Astrocyte of the cerebellum (primary cell): ENCODE data around the gene MEG3.

ENCODE experiments used
- DNase-seq: peaks from one replicate; pipeline ENCODE4 v3.0.0-alpha.2; 2011; ENCODE audit warnings: low read depth
- H3K4me3 ChIP-seq: 2 replicates; pipeline ENCODE4 v1.5.1; 2011; ENCODE audit warnings: mild to moderate bottlenecking, low read depth, low read length, moderate library complexity
- in situ Hi-C: cut with HindIII; loops from 2 replicates; pipeline ENCODE4 v1.10.0; 2017; ENCODE audit warnings: low sequenced_read_pairs
- TF ChIP-seq, protein P1 (sequence below): IDR thresholded peaks from 2 replicates; pipeline ENCODE4 v1.5.1; 2012; ENCODE audit warnings: low read length, low read depth, moderate library complexity, mild to moderate bottlenecking; ENCODE audit errors: missing control alignments

MEG3 gene

GRCh38 chr14:100880271-100881101 lies 54.6 kb downstream of the MEG3 start:
- no peak overlapping the region for H3K4me3 ChIP-seq
- TF ChIP-seq, protein P1, sequence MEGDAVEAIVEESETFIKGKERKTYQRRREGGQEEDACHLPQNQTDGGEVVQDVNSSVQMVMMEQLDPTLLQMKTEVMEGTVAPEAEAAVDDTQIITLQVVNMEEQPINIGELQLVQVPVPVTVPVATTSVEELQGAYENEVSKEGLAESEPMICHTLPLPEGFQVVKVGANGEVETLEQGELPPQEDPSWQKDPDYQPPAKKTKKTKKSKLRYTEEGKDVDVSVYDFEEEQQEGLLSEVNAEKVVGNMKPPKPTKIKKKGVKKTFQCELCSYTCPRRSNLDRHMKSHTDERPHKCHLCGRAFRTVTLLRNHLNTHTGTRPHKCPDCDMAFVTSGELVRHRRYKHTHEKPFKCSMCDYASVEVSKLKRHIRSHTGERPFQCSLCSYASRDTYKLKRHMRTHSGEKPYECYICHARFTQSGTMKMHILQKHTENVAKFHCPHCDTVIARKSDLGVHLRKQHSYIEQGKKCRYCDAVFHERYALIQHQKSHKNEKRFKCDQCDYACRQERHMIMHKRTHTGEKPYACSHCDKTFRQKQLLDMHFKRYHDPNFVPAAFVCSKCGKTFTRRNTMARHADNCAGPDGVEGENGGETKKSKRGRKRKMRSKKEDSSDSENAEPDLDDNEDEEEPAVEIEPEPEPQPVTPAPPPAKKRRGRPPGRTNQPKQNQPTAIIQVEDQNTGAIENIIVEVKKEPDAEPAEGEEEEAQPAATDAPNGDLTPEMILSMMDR = no peak
- DNase-seq = no peak
- in situ Hi-C loops = no loop called here

DNA sequence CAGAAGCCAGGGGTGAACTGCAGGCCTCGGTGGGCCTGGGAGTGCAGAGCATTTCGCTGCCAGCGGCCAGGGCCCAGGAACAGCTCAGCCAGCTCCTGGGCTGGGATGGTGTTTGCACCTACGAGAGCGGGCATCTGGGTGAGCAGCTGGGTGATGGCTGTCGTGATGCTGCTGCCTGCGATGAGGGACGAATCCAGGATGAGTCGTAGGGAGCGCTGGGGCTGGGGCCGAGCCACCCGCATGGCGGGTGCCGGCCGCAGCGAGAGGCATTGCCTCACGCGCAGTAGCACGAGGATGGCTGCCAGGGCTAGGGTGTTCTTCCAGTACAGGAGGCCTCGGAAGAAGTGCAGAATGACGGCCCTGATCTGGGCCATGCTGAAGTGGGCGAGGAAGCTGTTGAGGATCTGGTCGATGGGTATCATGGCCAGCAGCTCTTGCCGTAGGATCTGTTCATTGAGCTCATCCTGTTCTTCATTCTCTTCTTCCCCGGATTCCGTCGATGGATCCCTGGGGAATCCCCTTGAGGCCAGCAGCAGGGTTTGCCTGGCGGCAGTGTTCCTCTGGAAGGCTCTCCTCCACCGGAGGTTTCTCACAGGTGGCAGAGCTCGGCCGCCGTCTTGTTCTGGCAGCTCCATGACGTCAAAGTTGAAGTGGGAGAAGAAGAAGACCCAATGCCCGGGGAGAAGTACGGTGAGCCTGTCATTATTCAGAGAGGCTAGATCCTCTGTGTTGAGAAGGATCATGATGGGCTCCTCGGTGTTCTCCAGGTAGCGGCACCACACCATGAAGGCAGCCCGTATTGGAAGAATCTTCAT lies 55.5 kb downstream of the MEG3 start:
- H3K4me3 ChIP-seq = no peak overlapping the region
- in situ Hi-C loops = no loop called here
- TF ChIP-seq, protein P1 = no peak
- DNase-seq = no peak

GRCh38 chr14:100882026-100882967 lies 56.4 kb downstream of the MEG3 start:
- no peak overlapping the region for H3K4me3 ChIP-seq
- in situ Hi-C loops = no loop called here
- TF ChIP-seq, protein P1 = no peak
- DNase-seq = no peak

- TF ChIP-seq, protein P1 = no peak
- no peak overlapping the region for H3K4me3 ChIP-seq
- in situ Hi-C loops = no loop called here
- no peak for DNase-seq
Measured at GRCh38 chr14:100882991-100883788, 57.3 kb downstream of the MEG3 start.

GRCh38 chr14:100883789-100884101 lies 57.8 kb downstream of the MEG3 start:
- TF ChIP-seq, protein P1 = no peak
- in situ Hi-C loops = no loop called here
- no peak for DNase-seq
- no peak overlapping the region for H3K4me3 ChIP-seq
